CD14-positive monocyte (primary cell): Measurements from ENCODE around the gene SLC7A10. TPM values are rescaled to one million over a fixed set of nuclear protein-coding genes. Genes with fewer than 3 reads are reported as not detected.

Experiments used
- DNase-seq, 3 donors: peaks; one replicate each; pipeline ENCODE4 v3.0.0-alpha.2; 2011 to 2022
- H2AFZ ChIP-seq: 2 replicates; pipeline ENCODE4 v1.6.0; 2012; ENCODE audit warnings: mild to moderate bottlenecking, low read depth, low read length, inconsistent platforms; ENCODE audit not compliant: insufficient read depth, poor library complexity, severe bottlenecking
- H3K27ac ChIP-seq, 2 donors: 1 replicate in 1 of 2; 2 replicates in 1 of 2; pipeline ENCODE4 v1.5.1; 2012 to 2013; ENCODE audit warnings: low read length in 2 of 2, control low read depth in 1 of 2, inconsistent platforms in 1 of 2, low read depth in 1 of 2, mild to moderate bottlenecking in 1 of 2
- H3K27me3 ChIP-seq, 2 donors: one replicate each; pipeline versions ENCODE4 v1.6.0 to v1.6.1; 2011 to 2013; ENCODE audit warnings: low read length in 2 of 2; ENCODE audit not compliant: control insufficient read depth in 2 of 2, insufficient read depth in 2 of 2
- H3K36me3 ChIP-seq, 2 donors: replicated peaks in 1 of 2; 1 replicate in 1 of 2; 2 replicates in 1 of 2; pipeline versions ENCODE4 v1.5.1 to v1.6.1; 2012 to 2013; ENCODE audit warnings: low read length in 2 of 2, control low read depth in 1 of 2, inconsistent platforms in 1 of 2, mild to moderate bottlenecking in 1 of 2; ENCODE audit not compliant: insufficient read depth in 2 of 2, control insufficient read depth in 1 of 2
- H3K4me1 ChIP-seq, 2 donors: 1 replicate in 1 of 2; 2 replicates in 1 of 2; pipeline versions ENCODE4 v1.5.1 to v1.6.1; 2012 to 2013; ENCODE audit warnings: low read length in 2 of 2, control low read depth in 1 of 2, inconsistent platforms in 1 of 2, mild to moderate bottlenecking in 1 of 2, moderate library complexity in 1 of 2; ENCODE audit not compliant: insufficient read depth in 2 of 2, control insufficient read depth in 1 of 2
- H3K4me2 ChIP-seq: replicated peaks from 2 replicates; pipeline ENCODE3; 2012; ENCODE audit warnings: low read length, moderate library complexity, mild to moderate bottlenecking; ENCODE audit not compliant: poor library complexity, severe bottlenecking; ENCODE audit errors: extremely low read depth
- H3K4me3 ChIP-seq, 3 experiments: fragments of 200-600 bp in 1 of 3; sonication (generic) in 1 of 3; replicated peaks in 1 of 3; 1 replicate in 2 of 3; 2 replicates in 1 of 3; pipeline ENCODE4 v1.5.1; 2011 to 2013; ENCODE audit warnings: low read length in 3 of 3, mild to moderate bottlenecking in 3 of 3, control low read depth in 2 of 3, low read depth in 2 of 3, inconsistent platforms in 1 of 3, moderate library complexity in 1 of 3
- H3K79me2 ChIP-seq: 2 replicates; pipeline ENCODE4 v1.6.0; 2012; ENCODE audit warnings: mild to moderate bottlenecking, control low read depth, inconsistent platforms, low read length, moderate library complexity; ENCODE audit not compliant: insufficient read depth
- H3K9ac ChIP-seq: 2 replicates; pipeline ENCODE4 v1.6.0; 2017; ENCODE audit warnings: low read length, mild to moderate bottlenecking; ENCODE audit not compliant: insufficient read depth, poor library complexity, severe bottlenecking
- H3K9me3 ChIP-seq, 2 donors: replicated peaks in 1 of 2; 1 replicate in 1 of 2; 2 replicates in 1 of 2; pipeline versions ENCODE4 v1.5.1 to v1.6.1; 2012 to 2013; ENCODE audit warnings: low read length in 2 of 2, control low read depth in 1 of 2; ENCODE audit not compliant: control insufficient read depth in 1 of 2, insufficient read depth in 1 of 2
- H4K20me1 ChIP-seq: 2 replicates; pipeline ENCODE4 v1.6.0; 2012; ENCODE audit warnings: mild to moderate bottlenecking, low read length, control low read depth, moderate library complexity; ENCODE audit not compliant: insufficient read depth
- H3K27ac Mint-ChIP-seq, 7 donors: one replicate each; pipeline ENCODE4 v1.8.0; 2020; ENCODE audit warnings: mild to moderate bottlenecking in 7 of 7, mixed read lengths in 7 of 7, moderate library complexity in 6 of 7, inconsistent platforms in 2 of 7
- H3K27me3 Mint-ChIP-seq, 3 donors: one replicate each; pipeline ENCODE4 v1.8.0; 2021 to 2022; ENCODE audit warnings: low read depth in 3 of 3, mild to moderate bottlenecking in 3 of 3, mixed read lengths in 3 of 3, moderate library complexity in 3 of 3, inconsistent platforms in 1 of 3
- H3K36me3 Mint-ChIP-seq, 2 donors: one replicate each; pipeline ENCODE4 v1.8.0; 2020; ENCODE audit warnings: mixed read lengths in 2 of 2, inconsistent platforms in 1 of 2, mild to moderate bottlenecking in 1 of 2
- H3K4me1 Mint-ChIP-seq: one replicate; pipeline ENCODE4 v1.8.0; 2020; ENCODE audit warnings: mild to moderate bottlenecking, mixed read lengths
- H3K4me3 Mint-ChIP-seq, 2 donors: one replicate each; pipeline ENCODE4 v1.8.0; 2020; ENCODE audit warnings: mild to moderate bottlenecking in 2 of 2, mixed read lengths in 2 of 2, moderate library complexity in 1 of 2
- H3K9me3 Mint-ChIP-seq, 7 donors: one replicate each; pipeline ENCODE4 v1.8.0; 2020 to 2022; ENCODE audit warnings: mixed read lengths in 7 of 7, mild to moderate bottlenecking in 6 of 7, moderate library complexity in 6 of 7, inconsistent platforms in 2 of 7
- WGBS: methylation state at CpG from one replicate; pipeline ENCODE4 v1.1.5; 2013; ENCODE audit warnings: missing lambda C conversion rate; ENCODE audit not compliant: insufficient coverage; 5-methylcytosine and 5-hydroxymethylcytosine counted together
- intact Hi-C, 2 donors: fragments of 100-400 bp; cut with micrococcal nuclease; formaldehyde crosslinking; loops; one replicate each; pipeline versions ENCODE4 v1.15.0 to v1.15.1; 2023
- polyA plus RNA-seq, 3 donors: library from polyadenylated mRNA; depleted of rRNA in 1 of 3; unstranded in 2 of 3; stranded (reverse) in 1 of 3; fragments of 300-500 nt in 2 of 3; fragments of >200 nt in 1 of 3; fragmentation: Illumina TruSeq in 2 of 3; gene quantifications; 1 replicate in 2 of 3; 2 replicates in 1 of 3; pipeline ENCODE4 v1.2.3, GENCODE V29; 2012 to 2021
- TF ChIP-seq, protein P1 (sequence below): fragments of 200-600 bp; IDR thresholded peaks from one replicate; pipeline ENCODE4 v1.8.0; 2022; ENCODE audit warnings: antibody characterized with exemption, mild to moderate bottlenecking

The SLC7A10 gene
- polyA plus RNA-seq, 3 donors: 0.52 TPM; not detected in 2

DNA sequence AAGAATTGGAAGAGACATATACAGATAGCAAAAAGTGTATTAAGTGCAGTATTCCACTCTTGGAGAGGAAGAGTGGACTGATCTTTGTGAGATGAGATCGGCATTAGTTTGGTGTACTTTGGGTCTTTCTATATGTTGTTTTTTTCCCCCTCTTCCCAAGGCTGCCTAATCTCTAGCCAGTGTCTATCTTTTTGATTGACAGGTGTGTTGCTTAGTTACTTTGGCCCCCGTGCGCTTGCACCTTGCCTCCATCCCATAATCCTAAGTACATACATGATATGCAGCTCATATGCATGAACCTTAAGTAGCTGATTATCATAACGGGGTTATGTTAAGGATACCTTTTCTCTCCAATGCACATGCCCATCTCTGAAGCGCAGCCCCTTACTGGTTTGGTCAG lies 4.3 kb upstream of the SLC7A10 start:
- intact Hi-C loops: no loop called here
- H3K79me2 ChIP-seq: no peaks in the 10 kb centered on the region
- H3K9ac ChIP-seq: no peak overlapping the region
- no peak overlapping the region for H3K4me3 ChIP-seq
- peaks cover 39 to 49% of the 10 kb centered on the region in 2 donors for H3K4me1 ChIP-seq
- H3K27ac ChIP-seq: no peak overlapping the region
- WGBS: 100% methylated on average over 2 of the region's 5 CpGs
- Mint-ChIP-seq H3K4me1 (peaks cover 15% of the 10 kb centered on the region), H3K27me3 (peaks cover 26 to 41% (median 31%) of the 10 kb centered on the region in 3 donors), H3K36me3 (peaks cover 9 to 20% of the 10 kb centered on the region in 2 donors), H3K4me3 (peak overlapping the region in 1 of 2 donors; percentile 35), H3K9me3 (peaks cover 14 to 31% (median 28%) of the 10 kb centered on the region in 7 donors), H3K27ac (no peak overlapping the region)
- peaks cover 18 to 33% of the 10 kb centered on the region in 2 donors for H3K27me3 ChIP-seq
- no peak overlapping the region for H3K4me2 ChIP-seq
- no peaks in the 10 kb centered on the region for H3K36me3 ChIP-seq
- peaks cover 13 to 36% of the 10 kb centered on the region in 2 donors for H3K9me3 ChIP-seq
- H2AFZ ChIP-seq: no peak overlapping the region
- H4K20me1 ChIP-seq: no peaks in the 10 kb centered on the region
- TF ChIP-seq, protein P1, sequence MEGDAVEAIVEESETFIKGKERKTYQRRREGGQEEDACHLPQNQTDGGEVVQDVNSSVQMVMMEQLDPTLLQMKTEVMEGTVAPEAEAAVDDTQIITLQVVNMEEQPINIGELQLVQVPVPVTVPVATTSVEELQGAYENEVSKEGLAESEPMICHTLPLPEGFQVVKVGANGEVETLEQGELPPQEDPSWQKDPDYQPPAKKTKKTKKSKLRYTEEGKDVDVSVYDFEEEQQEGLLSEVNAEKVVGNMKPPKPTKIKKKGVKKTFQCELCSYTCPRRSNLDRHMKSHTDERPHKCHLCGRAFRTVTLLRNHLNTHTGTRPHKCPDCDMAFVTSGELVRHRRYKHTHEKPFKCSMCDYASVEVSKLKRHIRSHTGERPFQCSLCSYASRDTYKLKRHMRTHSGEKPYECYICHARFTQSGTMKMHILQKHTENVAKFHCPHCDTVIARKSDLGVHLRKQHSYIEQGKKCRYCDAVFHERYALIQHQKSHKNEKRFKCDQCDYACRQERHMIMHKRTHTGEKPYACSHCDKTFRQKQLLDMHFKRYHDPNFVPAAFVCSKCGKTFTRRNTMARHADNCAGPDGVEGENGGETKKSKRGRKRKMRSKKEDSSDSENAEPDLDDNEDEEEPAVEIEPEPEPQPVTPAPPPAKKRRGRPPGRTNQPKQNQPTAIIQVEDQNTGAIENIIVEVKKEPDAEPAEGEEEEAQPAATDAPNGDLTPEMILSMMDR: no peak
- no peak for DNase-seq

DNA sequence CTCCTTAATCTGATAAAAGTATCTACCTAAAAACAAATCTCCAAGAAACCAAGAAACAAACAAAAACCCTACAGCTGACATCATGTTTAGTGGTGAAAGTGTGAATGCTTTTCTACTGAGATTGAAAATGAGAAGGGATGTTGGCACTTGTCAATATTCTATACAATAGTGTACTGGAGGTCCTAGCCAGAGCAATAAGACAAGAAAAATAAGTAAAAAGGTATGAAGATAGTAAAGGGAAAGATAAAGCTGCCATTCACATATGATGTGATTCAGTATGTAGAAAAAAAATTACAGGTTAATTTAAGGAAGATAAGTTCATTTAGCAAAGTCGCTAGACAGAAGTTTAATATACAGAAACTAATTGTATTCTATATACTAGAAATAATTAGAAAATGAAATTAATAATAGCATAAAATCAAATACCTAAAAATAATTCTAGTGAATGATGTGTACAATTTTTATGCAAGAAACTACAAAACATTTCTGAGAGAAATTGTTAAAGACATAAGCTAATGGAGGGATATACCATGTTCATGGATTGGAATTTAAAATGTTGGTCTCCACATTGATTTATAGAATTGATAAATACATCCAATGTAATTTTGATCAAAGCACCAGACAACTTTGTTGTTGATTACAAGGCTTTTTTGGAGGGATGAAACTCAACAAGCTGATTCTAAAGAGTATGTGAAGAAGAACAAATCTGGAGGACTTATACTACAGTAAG lies 2.4 kb upstream of the SLC7A10 start:
- Histone ChIP-seq H3K36me3 (no peaks in the 10 kb centered on the region), H3K4me2 (no peak overlapping the region), H4K20me1 (no peaks in the 10 kb centered on the region), H2AFZ (no peak overlapping the region), H3K9me3 (peaks cover 13 to 41% of the 10 kb centered on the region in 2 donors), H3K27me3 (peaks cover 22 to 50% of the 10 kb centered on the region in 2 donors), H3K79me2 (no peaks in the 10 kb centered on the region), H3K27ac (no peak overlapping the region), H3K4me3 (no peak overlapping the region), H3K9ac (no peak overlapping the region), H3K4me1 (peaks cover 39 to 47% of the 10 kb centered on the region in 2 donors)
- peak overlapping the region in 1 of 2 donors; percentile 93 for H3K4me3 Mint-ChIP-seq
- H3K4me1 Mint-ChIP-seq: peaks cover 15% of the 10 kb centered on the region
- no peak overlapping the region for H3K27ac Mint-ChIP-seq
- DNase-seq: no peak
- TF ChIP-seq, protein P1: no peak
- H3K9me3 Mint-ChIP-seq: peaks cover 14 to 38% (median 28%) of the 10 kb centered on the region in 7 donors
- peaks cover 38 to 58% (median 50%) of the 10 kb centered on the region in 3 donors for H3K27me3 Mint-ChIP-seq
- peaks cover 10 to 20% of the 10 kb centered on the region in 2 donors for H3K36me3 Mint-ChIP-seq
- intact Hi-C loops: no loop called here
- WGBS: no CpG with 5 or more reads among the region's 1 CpG
